HG03354 (cell line): Measurements from ENCODE around the gene ANGPTL1.

Experiments used
- ATAC-seq: cut with Tn5 transposase; IDR thresholded peaks from one replicate; pipeline ENCODE4 v1.9.1; 2021; ENCODE audit warnings: mild to moderate bottlenecking; ENCODE audit not compliant: unreplicated experiment, poor library complexity, severe bottlenecking

ANGPTL1 gene

GRCh38 chr1:178870944-178871343, at the start of gene ANGPTL1:
TSS of gene ANGPTL1 (minus strand) at chr1:178871077. CDS start at chr1:178865776, 5,301 bp downstream.
- ATAC-seq = no peak

- no peak for ATAC-seq
Observed at GRCh38 chr1:178919581-178919980, 48.7 kb upstream of the ANGPTL1 start.

GRCh38 chr1:178918955-178919354, 48.1 kb upstream of the ANGPTL1 start:
- ATAC-seq = no peak

- no peak for ATAC-seq
Observed at GRCh38 chr1:178918308-178918707, 47.4 kb upstream of the ANGPTL1 start.

- ATAC-seq = peak; percentile 59
Observed at GRCh38 chr1:178916448-178917174, 45.7 kb upstream of the ANGPTL1 start.

GRCh38 chr1:178912597-178912996, 41.7 kb upstream of the ANGPTL1 start:
- ATAC-seq = no peak

- no peak for ATAC-seq
Observed at GRCh38 chr1:178910023-178910422, 39.1 kb upstream of the ANGPTL1 start.

- ATAC-seq = no peak
Observed at GRCh38 chr1:178908358-178908757, 37.5 kb upstream of the ANGPTL1 start.

- no peak for ATAC-seq
Observed at GRCh38 chr1:178901482-178902125, 30.7 kb upstream of the ANGPTL1 start.

- no peak for ATAC-seq
Observed at GRCh38 chr1:178899402-178899801, 28.5 kb upstream of the ANGPTL1 start.

- ATAC-seq = no peak
Observed at GRCh38 chr1:178898401-178898800, 27.5 kb upstream of the ANGPTL1 start.

- no peak for ATAC-seq
Observed at GRCh38 chr1:178895928-178896327, 25.1 kb upstream of the ANGPTL1 start.

GRCh38 chr1:178886551-178886950, 15.7 kb upstream of the ANGPTL1 start:
- ATAC-seq = no peak

- ATAC-seq = no peak
Observed at GRCh38 chr1:178885869-178886268, 15.0 kb upstream of the ANGPTL1 start.

GRCh38 chr1:178881950-178882349, 11.1 kb upstream of the ANGPTL1 start:
- no peak for ATAC-seq

- ATAC-seq = no peak
Observed at GRCh38 chr1:178877896-178878295, 7.0 kb upstream of the ANGPTL1 start.

GRCh38 chr1:178875936-178876335, 5.1 kb upstream of the ANGPTL1 start:
- no peak for ATAC-seq

- ATAC-seq = no peak
Observed at GRCh38 chr1:178874966-178875365, 4.1 kb upstream of the ANGPTL1 start.

- ATAC-seq = no peak
Observed at GRCh38 chr1:178871551-178872320, 859 bp upstream of the ANGPTL1 start.

GRCh38 chr1:178870221-178870620, 656 bp downstream of the ANGPTL1 start:
- ATAC-seq = no peak
